Measurements from ENCODE around the gene CACNB2.

GRCh38 chr10:18313140-18313530, 172.9 kb downstream of the CACNB2 start:
- TF ChIP-seq HNRNPLL (IDR thresholded peaks at IDR 0.05; ENCODE audit: low read depth, low read length, poor library complexity, severe bottlenecking) = no peak
- no peak for TF ChIP-seq POLR2A (IDR thresholded peaks at IDR 0.05; ENCODE audit: insufficient read depth in 1 of 2, low read depth in 2 of 2, low read length in 2 of 2)
- no peak for TF ChIP-seq ZNF740 (CRISPR knock-in tag; IDR thresholded peaks at IDR 0.05)
- TF ChIP-seq NFIC (IDR thresholded peaks at IDR 0.05; ENCODE audit: low read length) = no peak
- TF ChIP-seq FOXM1 (CRISPR knock-in tag; IDR thresholded peaks at IDR 0.05) = no peak
- TF ChIP-seq MAFK (conservative IDR thresholded peaks at IDR 0.05 in 1 of 2, IDR thresholded peaks at IDR 0.05 in 1 of 2; ENCODE audit: low read length in 2 of 2) = no peak
- TF ChIP-seq MIER3 (CRISPR knock-in tag; IDR thresholded peaks at IDR 0.05; ENCODE audit: borderline replicate concordance) = no peak
- TF ChIP-seq ZNF451 (CRISPR knock-in tag; IDR thresholded peaks at IDR 0.05) = no peak
- no peak for TF ChIP-seq SUZ12 (IDR thresholded peaks at IDR 0.05; ENCODE audit: low read depth, low read length)
- no peak for TF ChIP-seq RXRA (CRISPR knock-in tag; IDR thresholded peaks at IDR 0.05)
